Trophoblast cell (in vitro differentiated cells and primary cell): Measurements from ENCODE around the gene NCAN.
"Not testable (repeated sequence)": the region's sequence is repeated elsewhere in the genome, so short reads cannot be mapped to it uniquely, and the experiment has no call there.

Source experiments
- DNase-seq, 2 donors: peaks; one replicate each; pipeline ENCODE4 v3.0.0-alpha.2; 2016
- H2AFZ ChIP-seq: 2 replicates; pipeline ENCODE4 v1.6.1; 2013; ENCODE audit warnings: low read length, moderate library complexity, mild to moderate bottlenecking; ENCODE audit not compliant: insufficient read depth, poor library complexity
- H2AK5ac ChIP-seq: 2 replicates; pipeline ENCODE4 v1.6.1; 2013; ENCODE audit warnings: mild to moderate bottlenecking, low read length
- H2BK120ac ChIP-seq: 2 replicates; pipeline ENCODE4 v1.6.1; 2013; ENCODE audit warnings: low read length, mild to moderate bottlenecking, moderate library complexity; ENCODE audit not compliant: insufficient read depth, poor library complexity
- H2BK12ac ChIP-seq: 2 replicates; pipeline ENCODE4 v1.6.1; 2013; ENCODE audit warnings: mild to moderate bottlenecking, low read length, moderate library complexity
- H2BK5ac ChIP-seq: 2 replicates; pipeline ENCODE4 v1.6.1; 2013; ENCODE audit warnings: low read length, low read depth, moderate library complexity, mild to moderate bottlenecking; ENCODE audit not compliant: poor library complexity
- H3K14ac ChIP-seq: 2 replicates; pipeline ENCODE4 v1.6.1; 2013; ENCODE audit warnings: mild to moderate bottlenecking, low read length
- H3K18ac ChIP-seq: 2 replicates; pipeline ENCODE4 v1.6.1; 2013; ENCODE audit warnings: mild to moderate bottlenecking, low read length
- H3K23ac ChIP-seq: 2 replicates; pipeline ENCODE4 v1.6.1; 2013; ENCODE audit warnings: low read length
- H3K27ac ChIP-seq: 2 replicates; pipeline ENCODE4 v1.5.1; 2013; ENCODE audit warnings: low read depth, mild to moderate bottlenecking, inconsistent platforms, low read length, moderate library complexity
- H3K27me3 ChIP-seq: 2 replicates; pipeline ENCODE4 v1.6.1; 2013; ENCODE audit warnings: inconsistent platforms, mild to moderate bottlenecking, low read length, moderate library complexity; ENCODE audit not compliant: insufficient read depth
- H3K36me3 ChIP-seq, 2 experiments: 1 replicate in 1 of 2; 2 replicates in 1 of 2; pipeline ENCODE4 v1.6.1; 2013; ENCODE audit warnings: low read length in 2 of 2, mild to moderate bottlenecking in 2 of 2, moderate library complexity in 1 of 2; ENCODE audit not compliant: insufficient read depth in 2 of 2, control insufficient read depth in 1 of 2
- H3K4ac ChIP-seq: 2 replicates; pipeline ENCODE4 v1.6.1; 2013; ENCODE audit warnings: low read depth, mild to moderate bottlenecking, low read length, moderate library complexity
- H3K4me1 ChIP-seq, 2 experiments: 1 replicate in 1 of 2; 2 replicates in 1 of 2; pipeline ENCODE4 v1.6.1; 2013; ENCODE audit warnings: low read length in 2 of 2, mild to moderate bottlenecking in 2 of 2, moderate library complexity in 1 of 2; ENCODE audit not compliant: insufficient read depth in 2 of 2, control insufficient read depth in 1 of 2
- H3K4me2 ChIP-seq: 2 replicates; pipeline ENCODE4 v1.6.1; 2013; ENCODE audit warnings: inconsistent platforms, mild to moderate bottlenecking, low read length, moderate library complexity
- H3K4me3 ChIP-seq: 2 replicates; pipeline ENCODE4 v1.5.1; 2013; ENCODE audit warnings: mild to moderate bottlenecking, low read depth, low read length, inconsistent platforms
- H3K79me1 ChIP-seq: one replicate; pipeline ENCODE4 v1.6.1; 2013; ENCODE audit warnings: low read length
- H3K79me2 ChIP-seq: 2 replicates; pipeline ENCODE4 v1.6.1; 2013; ENCODE audit warnings: low read length, mild to moderate bottlenecking; ENCODE audit not compliant: control insufficient read depth, insufficient read depth, poor library complexity
- H3K9ac ChIP-seq: 2 replicates; pipeline ENCODE4 v1.6.1; 2013; ENCODE audit warnings: mild to moderate bottlenecking, low read length
- H3K9me3 ChIP-seq: 2 replicates; pipeline ENCODE4 v1.6.1; 2013; ENCODE audit warnings: low read depth, mild to moderate bottlenecking, control low read depth, inconsistent platforms, low read length; ENCODE audit not compliant: insufficient read depth
- H4K12ac ChIP-seq: 2 replicates; pipeline ENCODE4 v1.6.1; 2013; ENCODE audit warnings: low read depth, mild to moderate bottlenecking, low read length, moderate library complexity
- H4K8ac ChIP-seq: 2 replicates; pipeline ENCODE4 v1.6.1; 2013; ENCODE audit warnings: low read depth, mild to moderate bottlenecking, low read length, moderate library complexity
- H4K91ac ChIP-seq: one replicate; pipeline ENCODE4 v1.6.1; 2013; ENCODE audit warnings: low read depth, mild to moderate bottlenecking, low read length, moderate library complexity
- WGBS: extraction: QIAGEN DNeasy Blood & Tissue Kit; methylation state at CpG from one replicate; pipeline ENCODE4 v1.1.7; 2013; ENCODE audit warnings: missing lambda C conversion rate; ENCODE audit not compliant: insufficient read length, insufficient coverage; ENCODE audit errors: extremely low coverage; 5-methylcytosine and 5-hydroxymethylcytosine counted together

NCAN gene

GRCh38 chr19:19240476-19240875, 28.7 kb downstream of the NCAN start:
- no peak for DNase-seq
- Histone ChIP-seq H3K27me3 (no peaks in the 10 kb centered on the region), H3K14ac (no peak overlapping the region), H3K27ac (no peak overlapping the region), H3K23ac (no peak overlapping the region), H3K4me3 (no peak overlapping the region), H3K4ac (no peak overlapping the region), H2AFZ (no peak overlapping the region), H4K12ac (no peak overlapping the region), H2BK5ac (no peak overlapping the region), H2AK5ac (no peak overlapping the region), H3K18ac (no peak overlapping the region), H2BK12ac (no peak overlapping the region), H3K9me3 (peaks cover 3% of the 10 kb centered on the region), H3K79me2 (no peaks in the 10 kb centered on the region), H4K91ac (no peak overlapping the region), H3K4me1 (no peaks in the 10 kb centered on the region), H2BK120ac (no peak overlapping the region), H4K8ac (no peak overlapping the region), H3K36me3 (no peaks in the 10 kb centered on the region), H3K9ac (no peak overlapping the region), H3K4me2 (no peak overlapping the region), H3K79me1 (no peaks in the 10 kb centered on the region)
- no CpG with 5 or more reads among the region's 9 CpGs for WGBS

- no peak overlapping the region for H3K9ac ChIP-seq
- H3K4me2 ChIP-seq = no peak overlapping the region
- H4K91ac ChIP-seq = no peak overlapping the region
- no peak for DNase-seq
- H3K36me3 ChIP-seq = no peaks in the 10 kb centered on the region
- no peak overlapping the region for H3K4me3 ChIP-seq
- WGBS = no CpG with 5 or more reads among the region's 5 CpGs
- H4K8ac ChIP-seq = no peak overlapping the region
- H3K27me3 ChIP-seq = peaks cover 6% of the 10 kb centered on the region
- H2BK5ac ChIP-seq = no peak overlapping the region
- H3K18ac ChIP-seq = no peak overlapping the region
- H3K4me1 ChIP-seq = no peaks in the 10 kb centered on the region
- no peaks in the 10 kb centered on the region for H3K9me3 ChIP-seq
- H2BK120ac ChIP-seq = no peak overlapping the region
- H2AK5ac ChIP-seq = no peak overlapping the region
- no peak overlapping the region for H3K14ac ChIP-seq
- no peak overlapping the region for H2BK12ac ChIP-seq
- no peak overlapping the region for H4K12ac ChIP-seq
- H3K4ac ChIP-seq = no peak overlapping the region
- H3K79me1 ChIP-seq = no peaks in the 10 kb centered on the region
- no peak overlapping the region for H2AFZ ChIP-seq
- H3K27ac ChIP-seq = no peak overlapping the region
- no peak overlapping the region for H3K23ac ChIP-seq
- H3K79me2 ChIP-seq = no peaks in the 10 kb centered on the region
These were observed 38.5 kb downstream of the NCAN start for GRCh38 chr19:19250196-19250801.

- not testable (repeated sequence) for H4K12ac ChIP-seq, H3K18ac ChIP-seq, H3K27ac ChIP-seq, H4K8ac ChIP-seq, H3K36me3 ChIP-seq, H3K9ac ChIP-seq, H4K91ac ChIP-seq, H3K4ac ChIP-seq, H2BK120ac ChIP-seq, H2AFZ ChIP-seq, H3K23ac ChIP-seq, H2AK5ac ChIP-seq, H3K14ac ChIP-seq, H3K79me2 ChIP-seq, H3K4me2 ChIP-seq, H3K9me3 ChIP-seq, H3K79me1 ChIP-seq, H2BK12ac ChIP-seq, H3K4me3 ChIP-seq, H3K27me3 ChIP-seq, H2BK5ac ChIP-seq, H3K4me1 ChIP-seq, DNase-seq
- no CpG with 5 or more reads among the region's 6 CpGs for WGBS
These were observed 41.7 kb downstream of the NCAN start for GRCh38 chr19:19253409-19253808.

GRCh38 chr19:19256072-19256969, 44.6 kb downstream of the NCAN start:
- H3K9me3 ChIP-seq = peaks cover 7% of the 10 kb centered on the region
- no peak overlapping the region for H3K4ac ChIP-seq
- H3K9ac ChIP-seq = no peak overlapping the region
- H3K27me3 ChIP-seq = peaks cover 10% of the 10 kb centered on the region
- no peak overlapping the region for H3K23ac ChIP-seq
- H3K79me1 ChIP-seq = no peaks in the 10 kb centered on the region
- no peak overlapping the region for H2BK5ac ChIP-seq
- H4K91ac ChIP-seq = no peak overlapping the region
- no peak overlapping the region for H3K18ac ChIP-seq
- no peak overlapping the region for H3K14ac ChIP-seq
- no CpG with 5 or more reads among the region's 17 CpGs for WGBS
- H2BK120ac ChIP-seq = no peak overlapping the region
- no peaks in the 10 kb centered on the region for H3K79me2 ChIP-seq
- no peak overlapping the region for H4K8ac ChIP-seq
- H3K36me3 ChIP-seq = no peaks in the 10 kb centered on the region
- H3K27ac ChIP-seq = no peak overlapping the region
- no peak for DNase-seq
- H2AFZ ChIP-seq = no peak overlapping the region
- no peak overlapping the region for H2AK5ac ChIP-seq
- H4K12ac ChIP-seq = no peak overlapping the region
- H3K4me1 ChIP-seq = peaks cover 2% of the 10 kb centered on the region in 2 experiments
- no peak overlapping the region for H2BK12ac ChIP-seq
- no peak overlapping the region for H3K4me3 ChIP-seq
- no peak overlapping the region for H3K4me2 ChIP-seq
